ENCODE measurements around the gene SNRPD2.
"Not testable (repeated sequence)": the region's sequence is repeated elsewhere in the genome, so short reads cannot be mapped to it uniquely, and the experiment has no call there.

SNRPD2 gene

DNA sequence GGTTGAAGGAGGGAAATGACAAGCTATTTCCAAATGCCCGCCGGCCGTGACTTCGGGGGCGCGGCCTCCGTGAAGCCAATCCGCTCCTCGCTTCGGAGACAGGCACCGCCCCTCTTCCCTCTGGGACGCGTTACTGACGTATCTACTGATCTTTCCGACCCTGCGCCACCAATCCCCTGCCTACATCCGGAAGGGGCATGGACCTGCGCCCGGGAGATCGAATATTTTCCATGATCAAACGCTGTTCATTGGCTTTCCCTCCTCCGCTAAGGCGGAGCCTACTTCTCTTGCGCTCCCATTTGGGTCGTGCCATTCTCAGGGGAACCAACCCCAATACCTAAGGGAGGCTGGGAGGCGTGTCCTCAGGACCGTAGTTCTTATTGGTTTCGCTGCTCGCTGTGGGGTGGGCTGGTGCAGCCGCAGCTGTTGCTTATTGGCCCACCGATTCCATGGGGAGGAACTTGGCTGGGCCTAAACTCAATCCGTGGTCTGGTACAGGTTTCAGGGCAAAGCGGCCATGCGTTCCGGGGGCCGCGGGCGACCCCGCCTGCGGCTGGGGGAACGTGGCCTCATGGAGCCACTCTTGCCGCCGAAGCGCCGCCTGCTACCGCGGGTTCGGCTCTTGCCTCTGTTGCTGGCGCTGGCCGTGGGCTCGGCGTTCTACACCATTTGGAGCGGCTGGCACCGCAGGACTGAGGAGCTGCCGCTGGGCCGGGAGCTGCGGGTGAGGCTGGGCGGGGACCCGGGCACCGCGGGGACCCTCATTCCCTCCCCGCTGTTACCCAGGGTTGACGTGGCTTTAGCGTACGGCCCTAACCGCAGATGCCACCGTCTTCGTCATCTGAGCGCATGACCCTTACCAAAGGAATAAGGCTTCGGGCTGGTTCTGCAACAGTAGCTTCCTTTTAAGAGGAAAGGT, 693 bp upstream of the SNRPD2 start, which contains the start of gene QPCTL:
TSS of gene QPCTL (plus strand) at position 480 of the 919 bp plus-strand sequence. CDS start at position 518, 38 bp downstream.
- TF ChIP-seq ZFP30 (CRISPR knock-in tag; IDR thresholded peaks at IDR 0.05) (no peak), ISL1 (CRISPR knock-in tag; IDR thresholded peaks at IDR 0.05) (no peak), TOX (CRISPR knock-in tag; IDR thresholded peaks at IDR 0.05; ENCODE audit: borderline replicate concordance) (no peak), CSDC2 (CRISPR knock-in tag; IDR thresholded peaks at IDR 0.05) (no peak), BACH2 (CRISPR knock-in tag; IDR thresholded peaks at IDR 0.05; ENCODE audit: borderline replicate concordance) (no peak), OSR1 (CRISPR knock-in tag; IDR thresholded peaks at IDR 0.05) (no peak), ZC3H10 (CRISPR knock-in tag; IDR thresholded peaks at IDR 0.05) (no peak), PPARA (CRISPR knock-in tag; IDR thresholded peaks at IDR 0.05; ENCODE audit: borderline replicate concordance) (no peak), ARNTL (CRISPR knock-in tag; IDR thresholded peaks at IDR 0.05; ENCODE audit: borderline replicate concordance, low read depth) (no peak), RARB (CRISPR knock-in tag; IDR thresholded peaks at IDR 0.05) (no peak), ZNF70 (CRISPR knock-in tag; IDR thresholded peaks at IDR 0.05) (no peak)
- TF ChIP-seq, protein P1, sequence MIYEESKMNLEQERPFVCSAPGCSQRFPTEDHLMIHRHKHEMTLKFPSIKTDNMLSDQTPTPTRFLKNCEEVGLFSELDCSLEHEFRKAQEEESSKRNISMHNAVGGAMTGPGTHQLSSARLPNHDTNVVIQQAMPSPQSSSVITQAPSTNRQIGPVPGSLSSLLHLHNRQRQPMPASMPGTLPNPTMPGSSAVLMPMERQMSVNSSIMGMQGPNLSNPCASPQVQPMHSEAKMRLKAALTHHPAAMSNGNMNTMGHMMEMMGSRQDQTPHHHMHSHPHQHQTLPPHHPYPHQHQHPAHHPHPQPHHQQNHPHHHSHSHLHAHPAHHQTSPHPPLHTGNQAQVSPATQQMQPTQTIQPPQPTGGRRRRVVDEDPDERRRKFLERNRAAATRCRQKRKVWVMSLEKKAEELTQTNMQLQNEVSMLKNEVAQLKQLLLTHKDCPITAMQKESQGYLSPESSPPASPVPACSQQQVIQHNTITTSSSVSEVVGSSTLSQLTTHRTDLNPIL (CRISPR knock-in tag; IDR thresholded peaks at IDR 0.05; ENCODE audit: low read depth): no peak
- TF ChIP-seq, protein P2, sequence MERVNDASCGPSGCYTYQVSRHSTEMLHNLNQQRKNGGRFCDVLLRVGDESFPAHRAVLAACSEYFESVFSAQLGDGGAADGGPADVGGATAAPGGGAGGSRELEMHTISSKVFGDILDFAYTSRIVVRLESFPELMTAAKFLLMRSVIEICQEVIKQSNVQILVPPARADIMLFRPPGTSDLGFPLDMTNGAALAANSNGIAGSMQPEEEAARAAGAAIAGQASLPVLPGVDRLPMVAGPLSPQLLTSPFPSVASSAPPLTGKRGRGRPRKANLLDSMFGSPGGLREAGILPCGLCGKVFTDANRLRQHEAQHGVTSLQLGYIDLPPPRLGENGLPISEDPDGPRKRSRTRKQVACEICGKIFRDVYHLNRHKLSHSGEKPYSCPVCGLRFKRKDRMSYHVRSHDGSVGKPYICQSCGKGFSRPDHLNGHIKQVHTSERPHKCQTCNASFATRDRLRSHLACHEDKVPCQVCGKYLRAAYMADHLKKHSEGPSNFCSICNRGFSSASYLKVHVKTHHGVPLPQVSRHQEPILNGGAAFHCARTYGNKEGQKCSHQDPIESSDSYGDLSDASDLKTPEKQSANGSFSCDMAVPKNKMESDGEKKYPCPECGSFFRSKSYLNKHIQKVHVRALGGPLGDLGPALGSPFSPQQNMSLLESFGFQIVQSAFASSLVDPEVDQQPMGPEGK (CRISPR knock-in tag; IDR thresholded peaks at IDR 0.05; ENCODE audit: borderline replicate concordance): no peak
- TF ChIP-seq, protein P3, sequence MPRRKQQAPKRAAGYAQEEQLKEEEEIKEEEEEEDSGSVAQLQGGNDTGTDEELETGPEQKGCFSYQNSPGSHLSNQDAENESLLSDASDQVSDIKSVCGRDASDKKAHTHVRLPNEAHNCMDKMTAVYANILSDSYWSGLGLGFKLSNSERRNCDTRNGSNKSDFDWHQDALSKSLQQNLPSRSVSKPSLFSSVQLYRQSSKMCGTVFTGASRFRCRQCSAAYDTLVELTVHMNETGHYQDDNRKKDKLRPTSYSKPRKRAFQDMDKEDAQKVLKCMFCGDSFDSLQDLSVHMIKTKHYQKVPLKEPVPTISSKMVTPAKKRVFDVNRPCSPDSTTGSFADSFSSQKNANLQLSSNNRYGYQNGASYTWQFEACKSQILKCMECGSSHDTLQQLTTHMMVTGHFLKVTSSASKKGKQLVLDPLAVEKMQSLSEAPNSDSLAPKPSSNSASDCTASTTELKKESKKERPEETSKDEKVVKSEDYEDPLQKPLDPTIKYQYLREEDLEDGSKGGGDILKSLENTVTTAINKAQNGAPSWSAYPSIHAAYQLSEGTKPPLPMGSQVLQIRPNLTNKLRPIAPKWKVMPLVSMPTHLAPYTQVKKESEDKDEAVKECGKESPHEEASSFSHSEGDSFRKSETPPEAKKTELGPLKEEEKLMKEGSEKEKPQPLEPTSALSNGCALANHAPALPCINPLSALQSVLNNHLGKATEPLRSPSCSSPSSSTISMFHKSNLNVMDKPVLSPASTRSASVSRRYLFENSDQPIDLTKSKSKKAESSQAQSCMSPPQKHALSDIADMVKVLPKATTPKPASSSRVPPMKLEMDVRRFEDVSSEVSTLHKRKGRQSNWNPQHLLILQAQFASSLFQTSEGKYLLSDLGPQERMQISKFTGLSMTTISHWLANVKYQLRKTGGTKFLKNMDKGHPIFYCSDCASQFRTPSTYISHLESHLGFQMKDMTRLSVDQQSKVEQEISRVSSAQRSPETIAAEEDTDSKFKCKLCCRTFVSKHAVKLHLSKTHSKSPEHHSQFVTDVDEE (CRISPR knock-in tag; IDR thresholded peaks at IDR 0.05): no peak
- ATAC-seq: peak; percentile 97

DNA sequence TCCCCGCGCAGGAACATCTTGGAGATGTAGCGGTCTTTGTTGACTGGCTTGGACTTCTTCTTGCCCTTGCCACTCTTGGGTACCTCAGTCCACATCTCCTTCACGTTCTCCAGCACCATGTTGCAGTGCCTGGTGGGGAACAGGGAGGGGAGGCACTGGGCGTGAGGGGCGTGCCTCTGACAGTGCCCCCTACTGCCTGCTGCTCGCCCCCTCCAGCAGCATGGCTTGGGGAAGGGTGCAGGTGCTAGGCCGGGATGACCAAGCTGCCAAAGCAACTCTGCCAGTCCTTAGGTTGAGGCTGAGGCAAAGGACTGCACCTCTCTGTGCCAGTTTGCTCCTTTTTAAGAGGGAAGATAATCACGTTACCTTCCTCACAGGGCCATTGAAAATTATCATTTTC, 4.2 kb downstream of the SNRPD2 start:
- no peak for TF ChIP-seq TOX (CRISPR knock-in tag; IDR thresholded peaks at IDR 0.05; ENCODE audit: borderline replicate concordance)
- TF ChIP-seq ZNF70 (CRISPR knock-in tag; IDR thresholded peaks at IDR 0.05): no peak
- TF ChIP-seq SNAI2 (CRISPR knock-in tag; IDR thresholded peaks at IDR 0.05): no peak
- no peak for TF ChIP-seq RARB (CRISPR knock-in tag; IDR thresholded peaks at IDR 0.05)
- TF ChIP-seq, protein P4, sequence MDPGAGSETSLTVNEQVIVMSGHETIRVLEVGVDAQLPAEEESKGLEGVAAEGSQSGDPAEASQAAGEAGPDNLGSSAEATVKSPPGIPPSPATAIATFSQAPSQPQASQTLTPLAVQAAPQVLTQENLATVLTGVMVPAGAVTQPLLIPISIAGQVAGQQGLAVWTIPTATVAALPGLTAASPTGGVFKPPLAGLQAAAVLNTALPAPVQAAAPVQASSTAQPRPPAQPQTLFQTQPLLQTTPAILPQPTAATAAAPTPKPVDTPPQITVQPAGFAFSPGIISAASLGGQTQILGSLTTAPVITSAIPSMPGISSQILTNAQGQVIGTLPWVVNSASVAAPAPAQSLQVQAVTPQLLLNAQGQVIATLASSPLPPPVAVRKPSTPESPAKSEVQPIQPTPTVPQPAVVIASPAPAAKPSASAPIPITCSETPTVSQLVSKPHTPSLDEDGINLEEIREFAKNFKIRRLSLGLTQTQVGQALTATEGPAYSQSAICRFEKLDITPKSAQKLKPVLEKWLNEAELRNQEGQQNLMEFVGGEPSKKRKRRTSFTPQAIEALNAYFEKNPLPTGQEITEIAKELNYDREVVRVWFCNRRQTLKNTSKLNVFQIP (CRISPR knock-in tag; IDR thresholded peaks at IDR 0.05; ENCODE audit: borderline replicate concordance, low read depth): no peak
- TF ChIP-seq ARNTL (CRISPR knock-in tag; IDR thresholded peaks at IDR 0.05; ENCODE audit: borderline replicate concordance, low read depth): no peak
- no peak for TF ChIP-seq ZFP30 (CRISPR knock-in tag; IDR thresholded peaks at IDR 0.05)
- no peak for TF ChIP-seq ZNF8 (CRISPR knock-in tag; IDR thresholded peaks at IDR 0.05)
- TF ChIP-seq, protein P5, sequence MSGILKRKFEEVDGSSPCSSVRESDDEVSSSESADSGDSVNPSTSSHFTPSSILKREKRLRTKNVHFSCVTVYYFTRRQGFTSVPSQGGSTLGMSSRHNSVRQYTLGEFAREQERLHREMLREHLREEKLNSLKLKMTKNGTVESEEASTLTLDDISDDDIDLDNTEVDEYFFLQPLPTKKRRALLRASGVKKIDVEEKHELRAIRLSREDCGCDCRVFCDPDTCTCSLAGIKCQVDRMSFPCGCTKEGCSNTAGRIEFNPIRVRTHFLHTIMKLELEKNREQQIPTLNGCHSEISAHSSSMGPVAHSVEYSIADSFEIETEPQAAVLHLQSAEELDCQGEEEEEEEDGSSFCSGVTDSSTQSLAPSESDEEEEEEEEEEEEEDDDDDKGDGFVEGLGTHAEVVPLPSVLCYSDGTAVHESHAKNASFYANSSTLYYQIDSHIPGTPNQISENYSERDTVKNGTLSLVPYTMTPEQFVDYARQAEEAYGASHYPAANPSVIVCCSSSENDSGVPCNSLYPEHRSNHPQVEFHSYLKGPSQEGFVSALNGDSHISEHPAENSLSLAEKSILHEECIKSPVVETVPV (CRISPR knock-in tag; IDR thresholded peaks at IDR 0.05): no peak
- no peak for TF ChIP-seq CSDC2 (CRISPR knock-in tag; IDR thresholded peaks at IDR 0.05)
- TF ChIP-seq TCF4 (CRISPR knock-in tag; IDR thresholded peaks at IDR 0.05; ENCODE audit: borderline replicate concordance): no peak
- no peak for TF ChIP-seq ZNF565 (CRISPR knock-in tag; conservative IDR thresholded peaks at IDR 0.05; ENCODE audit: low read depth)
- TF ChIP-seq ESRRG (CRISPR knock-in tag; IDR thresholded peaks at IDR 0.05): no peak
- no peak for ATAC-seq

DNA sequence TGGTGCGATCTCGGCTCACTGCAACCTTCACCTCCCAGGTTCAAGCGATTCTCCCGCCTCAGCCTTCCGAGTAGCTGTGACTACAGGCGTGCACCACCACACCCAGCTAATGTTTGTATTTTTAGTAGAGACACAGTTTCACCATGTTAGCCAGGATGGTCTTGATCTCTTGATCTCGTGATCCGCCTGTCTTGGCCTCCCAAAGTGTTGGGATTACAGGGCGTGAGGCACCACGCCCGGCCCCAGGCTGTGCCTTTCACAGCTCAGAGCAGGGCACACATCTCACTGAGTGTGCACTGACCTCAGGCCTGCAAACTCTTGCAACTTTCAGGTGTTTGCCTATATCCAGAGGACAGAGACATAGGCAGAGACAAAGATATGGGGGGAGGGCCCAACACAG, 6.7 kb downstream of the SNRPD2 start:
- ATAC-seq: not testable (repeated sequence)
